Measurements from ENCODE around the gene SH2D1A. TPM values are rescaled to one million over a fixed set of nuclear protein-coding genes. Genes with fewer than 3 reads are reported as not detected.
"Not testable (repeated sequence)": the region's sequence is repeated elsewhere in the genome, so short reads cannot be mapped to it uniquely, and the experiment has no call there.

Gene SH2D1A
- polyA plus RNA-seq, 1 donor, result 0.82 TPM

DNA sequence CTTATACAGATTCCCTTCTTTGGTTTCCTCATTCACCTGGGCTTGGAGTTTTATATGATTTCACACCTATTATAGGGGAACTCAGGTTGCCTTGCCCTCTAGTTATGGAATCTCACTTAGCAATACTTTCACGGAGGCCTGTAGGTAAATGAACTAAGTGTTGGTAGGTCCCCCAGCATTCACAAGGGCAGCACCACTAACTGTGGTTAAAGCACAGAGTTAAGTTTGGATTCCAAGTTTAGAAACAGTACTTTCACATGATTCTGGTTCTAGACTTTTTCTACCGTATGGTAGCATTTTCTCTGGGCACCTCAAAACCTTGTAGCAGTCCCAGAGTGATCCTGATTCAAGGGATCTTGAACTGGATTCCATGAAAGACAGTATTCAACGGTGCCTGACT, 46.4 kb downstream of the SH2D1A start:
- Histone ChIP-seq H3K9me3 (ENCODE audit: control insufficient read depth, low read depth, low read length) (no peaks in the 10 kb centered on the region), H3K4me3 (ENCODE audit: low read length) (no peak overlapping the region)
- WGBS (ENCODE audit: insufficient coverage, low lambda C conversion rate), result no CpG with 5 or more reads among the region's 3 CpGs

DNA sequence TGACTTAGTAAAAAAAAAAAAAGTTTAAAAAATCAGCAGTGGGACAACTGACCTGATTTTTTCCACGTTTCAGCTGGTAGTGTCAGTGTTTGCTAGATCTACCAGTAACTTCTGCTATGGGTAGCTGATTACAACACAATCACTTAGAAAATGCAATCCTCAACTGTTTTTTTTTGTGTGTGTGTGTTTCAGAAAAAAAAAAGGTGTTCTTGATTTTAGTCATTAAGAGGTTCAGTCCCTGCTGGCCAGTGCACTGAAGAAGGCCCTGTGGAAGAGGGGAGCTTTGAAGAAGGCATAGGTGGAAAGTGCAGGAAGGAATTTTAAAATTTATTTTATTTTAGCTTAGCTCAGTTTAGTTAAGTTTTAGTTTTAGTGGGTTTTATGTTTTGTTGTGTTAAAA, 46.9 kb downstream of the SH2D1A start:
- WGBS (ENCODE audit: insufficient coverage, low lambda C conversion rate), result no CpG with 5 or more reads among the region's 1 CpG
- Histone ChIP-seq H3K27me3 (ENCODE audit: control insufficient read depth, insufficient read depth, low read length) (no peaks in the 10 kb centered on the region), H3K36me3 (ENCODE audit: control insufficient read depth, insufficient read depth, low read length) (no peaks in the 10 kb centered on the region), H3K4me1 (ENCODE audit: control insufficient read depth, insufficient read depth, low read length) (no peaks in the 10 kb centered on the region), H3K27ac (ENCODE audit: low read length) (no peak overlapping the region), H3K9me3 (ENCODE audit: control insufficient read depth, low read depth, low read length) (no peaks in the 10 kb centered on the region), H3K4me3 (ENCODE audit: low read length) (no peak overlapping the region)
- no peak for DNase-seq

More for the DNA sequence above, 46.4 kb downstream of the SH2D1A start:
- DNase-seq, result no peak
- Histone ChIP-seq H3K36me3 (ENCODE audit: control insufficient read depth, insufficient read depth, low read length) (no peaks in the 10 kb centered on the region), H3K27ac (ENCODE audit: low read length) (no peak overlapping the region), H3K4me1 (ENCODE audit: control insufficient read depth, insufficient read depth, low read length) (no peaks in the 10 kb centered on the region), H3K27me3 (ENCODE audit: control insufficient read depth, insufficient read depth, low read length) (no peaks in the 10 kb centered on the region)

DNA sequence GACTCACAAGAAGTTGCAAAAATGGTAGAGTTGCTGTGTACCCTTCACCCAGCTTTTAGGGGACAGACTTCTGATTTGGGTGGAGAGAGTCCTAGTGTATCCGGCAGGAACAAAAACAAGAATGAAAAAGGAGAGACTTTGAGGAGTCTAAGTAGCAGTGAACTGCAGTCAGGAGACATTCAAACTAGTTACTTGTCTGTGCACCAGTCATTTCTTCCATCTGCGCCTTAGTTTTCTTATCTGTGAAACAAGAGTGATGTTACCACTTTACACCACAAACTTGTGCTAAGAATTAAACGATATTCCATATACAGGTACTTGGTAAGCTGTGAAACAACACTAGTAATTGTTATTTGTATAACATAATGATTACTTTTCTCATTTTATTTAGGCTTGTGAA, 47.3 kb downstream of the SH2D1A start:
- H3K9me3 ChIP-seq (ENCODE audit: control insufficient read depth, low read depth, low read length), result no peaks in the 10 kb centered on the region
- H3K4me1 ChIP-seq (ENCODE audit: control insufficient read depth, insufficient read depth, low read length), result no peaks in the 10 kb centered on the region
- H3K36me3 ChIP-seq (ENCODE audit: control insufficient read depth, insufficient read depth, low read length), result no peaks in the 10 kb centered on the region
- no peak for DNase-seq
- H3K4me3 ChIP-seq (ENCODE audit: low read length), result no peak overlapping the region
- H3K27ac ChIP-seq (ENCODE audit: low read length), result no peak overlapping the region
- WGBS (ENCODE audit: insufficient coverage, low lambda C conversion rate), result no CpG with 5 or more reads among the region's 3 CpGs
- no peaks in the 10 kb centered on the region for H3K27me3 ChIP-seq (ENCODE audit: control insufficient read depth, insufficient read depth, low read length)

DNA sequence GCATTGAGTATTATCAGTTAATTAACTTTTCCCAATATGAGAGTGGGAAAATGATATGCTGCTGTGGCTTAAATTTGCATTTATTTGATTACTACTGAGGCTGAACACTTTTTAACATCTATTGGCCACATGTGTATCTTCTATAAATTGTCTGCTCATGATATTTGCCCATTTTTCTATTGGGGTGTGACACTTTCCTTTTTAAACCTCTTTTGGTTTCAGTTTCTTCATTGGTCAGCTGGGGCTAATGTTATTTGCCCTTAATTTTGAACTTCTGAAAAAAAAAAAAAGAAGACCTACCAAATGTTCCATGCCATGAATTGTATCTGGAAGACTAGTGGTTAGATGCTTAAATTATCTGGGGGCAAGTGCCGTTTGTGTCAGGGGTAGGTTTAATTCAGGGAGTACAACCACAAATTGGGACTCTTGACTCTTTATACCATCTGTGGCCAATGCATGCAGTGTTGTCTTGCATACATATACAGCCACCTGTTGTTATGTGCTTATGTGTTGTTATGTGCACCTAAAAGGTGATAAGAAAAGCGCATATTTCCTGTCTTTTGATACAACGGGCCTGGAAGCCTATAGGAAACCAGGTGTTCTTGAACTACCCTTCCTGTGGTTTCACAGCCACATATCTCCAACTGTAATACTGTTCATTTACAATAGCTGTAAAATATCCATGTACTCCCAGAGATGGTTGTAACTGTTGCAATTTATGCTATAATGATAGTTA, 49.0 kb downstream of the SH2D1A start:
- WGBS (ENCODE audit: insufficient coverage, low lambda C conversion rate), result no CpG with 5 or more reads among the region's 3 CpGs

DNA sequence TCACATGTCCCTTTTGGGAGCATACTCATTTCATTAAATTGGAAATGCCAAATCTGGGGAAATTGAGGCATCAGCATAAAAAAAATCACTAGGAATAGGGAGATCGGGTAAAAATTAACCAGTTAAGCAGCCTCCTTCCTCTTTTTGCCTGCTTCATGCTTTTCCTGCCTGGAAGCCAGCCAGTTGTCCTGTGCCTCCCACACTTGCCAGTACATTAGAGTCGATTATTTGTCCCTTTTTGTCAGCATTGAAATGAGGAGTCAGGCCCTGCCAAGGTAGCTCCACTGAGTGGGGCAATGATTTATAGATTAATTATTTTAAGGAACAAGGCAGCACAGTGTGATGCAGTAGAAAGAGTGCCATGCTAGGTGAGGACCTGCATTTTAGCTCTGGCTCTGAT, 55.3 kb downstream of the SH2D1A start:
- peaks cover 2% of the 10 kb centered on the region for H3K4me1 ChIP-seq (ENCODE audit: control insufficient read depth, insufficient read depth, low read length)
- H3K4me3 ChIP-seq (ENCODE audit: low read length), result no peak overlapping the region
- DNase-seq, result no peak
- no peaks in the 10 kb centered on the region for H3K36me3 ChIP-seq (ENCODE audit: control insufficient read depth, insufficient read depth, low read length)
- no peak overlapping the region for H3K27ac ChIP-seq (ENCODE audit: low read length)
- no peaks in the 10 kb centered on the region for H3K9me3 ChIP-seq (ENCODE audit: control insufficient read depth, low read depth, low read length)
- no CpG with 5 or more reads among the region's 2 CpGs for WGBS (ENCODE audit: insufficient coverage, low lambda C conversion rate)
- no peaks in the 10 kb centered on the region for H3K27me3 ChIP-seq (ENCODE audit: control insufficient read depth, insufficient read depth, low read length)

More for the DNA sequence above, 49.0 kb downstream of the SH2D1A start:
- Histone ChIP-seq H3K27ac (ENCODE audit: low read length) (no peak overlapping the region), H3K27me3 (ENCODE audit: control insufficient read depth, insufficient read depth, low read length) (no peaks in the 10 kb centered on the region), H3K36me3 (ENCODE audit: control insufficient read depth, insufficient read depth, low read length) (no peaks in the 10 kb centered on the region), H3K9me3 (ENCODE audit: control insufficient read depth, low read depth, low read length) (no peaks in the 10 kb centered on the region), H3K4me1 (ENCODE audit: control insufficient read depth, insufficient read depth, low read length) (no peaks in the 10 kb centered on the region), H3K4me3 (ENCODE audit: low read length) (no peak overlapping the region)
- DNase-seq, result no peak

DNA sequence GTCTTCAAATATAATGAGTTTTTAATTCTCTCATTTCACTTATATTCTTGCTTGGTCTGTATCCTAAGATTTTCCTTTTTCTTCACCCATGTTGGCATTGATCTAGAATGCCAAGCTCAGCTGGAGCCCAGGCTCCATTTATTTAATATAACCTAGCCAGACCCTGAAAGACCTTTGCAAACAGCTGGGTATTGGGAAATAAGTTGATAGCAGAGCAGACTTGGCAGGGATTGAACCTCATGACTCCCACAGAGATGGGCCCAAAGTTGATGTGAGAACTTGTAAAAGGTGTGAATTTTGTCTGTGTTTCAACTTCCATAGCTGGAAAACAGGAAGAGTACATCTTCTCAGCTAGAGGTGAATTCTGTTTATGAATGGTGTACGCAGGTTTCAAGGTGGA, 59.5 kb downstream of the SH2D1A start:
- no peak for DNase-seq
- no CpG with 5 or more reads among the region's 1 CpG for WGBS (ENCODE audit: insufficient coverage, low lambda C conversion rate)
- H3K27ac ChIP-seq (ENCODE audit: low read length), result no peak overlapping the region

DNA sequence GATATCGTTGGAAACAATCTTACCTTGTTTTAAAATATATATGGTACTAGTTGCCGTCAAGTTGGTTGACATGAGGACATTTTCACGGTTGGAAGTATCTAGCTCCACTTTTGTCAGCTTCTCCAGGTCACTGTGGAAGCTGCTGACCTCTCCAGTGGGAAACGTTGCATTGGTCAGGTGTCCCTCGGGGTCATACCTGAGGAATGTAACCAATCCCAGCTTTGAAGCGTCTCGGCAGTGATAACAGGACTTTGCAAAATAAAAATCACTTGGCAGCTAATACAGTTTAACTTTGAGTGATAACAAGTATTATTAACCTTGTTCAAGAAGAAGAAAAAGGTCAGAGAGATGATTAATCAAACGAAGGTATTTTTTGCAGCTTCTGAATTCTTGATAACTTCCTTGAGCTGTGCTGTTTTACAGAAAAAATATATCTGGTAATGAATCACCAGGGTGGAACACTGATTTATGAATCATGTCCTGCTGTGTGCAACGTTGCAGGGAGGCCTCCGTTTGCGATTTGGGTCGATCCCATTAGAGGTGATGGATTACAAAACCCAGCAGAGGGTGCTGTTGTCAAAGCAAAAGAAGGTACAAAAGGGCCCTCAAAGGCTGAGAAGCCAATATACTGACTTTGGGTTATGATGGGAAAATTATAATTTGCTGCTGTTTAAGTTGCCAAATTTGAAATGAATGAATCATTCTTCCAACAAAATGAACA, 60.1 kb downstream of the SH2D1A start:
- Histone ChIP-seq H3K36me3 (ENCODE audit: control insufficient read depth, insufficient read depth, low read length) (no peaks in the 10 kb centered on the region), H3K4me3 (ENCODE audit: low read length) (no peak overlapping the region), H3K9me3 (ENCODE audit: control insufficient read depth, low read depth, low read length) (no peaks in the 10 kb centered on the region), H3K27me3 (ENCODE audit: control insufficient read depth, insufficient read depth, low read length) (no peaks in the 10 kb centered on the region), H3K4me1 (ENCODE audit: control insufficient read depth, insufficient read depth, low read length) (peaks cover 2% of the 10 kb centered on the region), H3K27ac (ENCODE audit: low read length) (no peak overlapping the region)
- peak; percentile 45 to 47 for DNase-seq
- WGBS (ENCODE audit: insufficient coverage, low lambda C conversion rate), result no CpG with 5 or more reads among the region's 12 CpGs

More for the DNA sequence above, 59.5 kb downstream of the SH2D1A start:
- no peaks in the 10 kb centered on the region for H3K36me3 ChIP-seq (ENCODE audit: control insufficient read depth, insufficient read depth, low read length)
- H3K9me3 ChIP-seq (ENCODE audit: control insufficient read depth, low read depth, low read length), result no peaks in the 10 kb centered on the region
- no peaks in the 10 kb centered on the region for H3K27me3 ChIP-seq (ENCODE audit: control insufficient read depth, insufficient read depth, low read length)
- no peak overlapping the region for H3K4me3 ChIP-seq (ENCODE audit: low read length)
- peaks cover 2% of the 10 kb centered on the region for H3K4me1 ChIP-seq (ENCODE audit: control insufficient read depth, insufficient read depth, low read length)

DNA sequence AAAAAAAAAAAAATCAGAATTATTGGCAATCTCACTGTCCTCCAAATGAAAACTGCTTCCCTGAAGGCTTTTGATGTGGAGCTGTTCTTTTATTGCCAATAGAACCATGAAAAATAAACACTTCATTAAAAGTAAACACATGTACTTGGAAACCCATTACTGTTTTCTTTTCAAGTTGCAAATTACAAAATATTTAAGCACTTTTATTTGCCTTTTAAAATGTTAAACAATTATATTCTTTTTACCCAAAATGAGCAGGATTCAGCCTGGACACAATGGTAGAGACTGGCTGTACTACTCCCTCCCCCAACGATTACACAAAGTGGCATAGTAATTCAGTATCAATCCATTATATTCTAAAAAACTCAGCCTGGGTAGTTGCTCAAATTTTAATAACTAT, 60.9 kb downstream of the SH2D1A start:
- Histone ChIP-seq H3K36me3 (ENCODE audit: control insufficient read depth, insufficient read depth, low read length) (no peaks in the 10 kb centered on the region), H3K4me3 (ENCODE audit: low read length) (no peak overlapping the region), H3K27ac (ENCODE audit: low read length) (no peak overlapping the region), H3K27me3 (ENCODE audit: control insufficient read depth, insufficient read depth, low read length) (no peaks in the 10 kb centered on the region), H3K4me1 (ENCODE audit: control insufficient read depth, insufficient read depth, low read length) (peaks cover 2% of the 10 kb centered on the region), H3K9me3 (ENCODE audit: control insufficient read depth, low read depth, low read length) (no peaks in the 10 kb centered on the region)
- DNase-seq, result no peak
- WGBS (ENCODE audit: insufficient coverage, low lambda C conversion rate), result no CpG with 5 or more reads among the region's 1 CpG

DNA sequence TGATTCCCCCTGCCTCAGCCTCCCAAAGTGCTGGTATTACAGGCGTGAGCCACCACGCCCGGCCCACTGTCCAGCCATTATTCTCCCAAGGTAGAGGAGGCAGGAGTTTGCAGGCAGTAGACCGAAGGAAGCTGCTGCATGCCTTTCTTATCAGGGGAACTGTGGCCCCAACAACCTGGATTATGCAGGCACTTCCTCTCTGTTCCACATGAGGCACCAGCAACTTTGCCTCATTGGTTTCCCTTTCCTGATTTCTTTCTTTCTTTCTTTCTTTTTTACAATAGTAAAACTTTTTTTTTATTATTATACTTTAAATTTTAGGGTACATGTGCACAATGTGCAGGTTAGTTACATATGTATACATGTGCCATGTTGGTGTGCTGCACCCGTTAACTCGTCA, 62.0 kb downstream of the SH2D1A start:
- H3K27me3 ChIP-seq (ENCODE audit: control insufficient read depth, insufficient read depth, low read length); H3K36me3 ChIP-seq (ENCODE audit: control insufficient read depth, insufficient read depth, low read length); H3K4me1 ChIP-seq (ENCODE audit: control insufficient read depth, insufficient read depth, low read length); H3K4me3 ChIP-seq (ENCODE audit: low read length); H3K9me3 ChIP-seq (ENCODE audit: control insufficient read depth, low read depth, low read length); H3K27ac ChIP-seq (ENCODE audit: low read length); DNase-seq: not testable (repeated sequence)
- no CpG with 5 or more reads among the region's 6 CpGs for WGBS (ENCODE audit: insufficient coverage, low lambda C conversion rate)

DNA sequence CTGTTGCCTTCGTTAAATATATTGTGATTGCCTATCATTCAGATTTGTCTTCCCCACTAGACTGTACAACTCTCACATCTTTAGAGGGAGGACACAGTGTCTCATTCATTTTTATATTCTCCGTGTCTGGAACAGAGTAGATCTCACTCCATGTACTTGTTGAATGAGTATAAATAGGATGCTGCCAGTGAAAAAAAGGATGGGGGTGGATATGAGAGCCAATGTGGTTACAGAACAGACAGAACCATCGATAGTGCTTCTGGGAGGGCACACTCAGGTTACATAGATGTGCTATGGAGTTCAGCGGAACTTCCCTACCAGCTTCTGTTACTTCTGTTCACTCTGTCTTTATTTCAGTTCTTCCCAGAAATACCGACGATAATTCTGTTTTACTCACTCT, 66.9 kb downstream of the SH2D1A start:
- no peak for DNase-seq
- peaks cover 3% of the 10 kb centered on the region for H3K4me1 ChIP-seq (ENCODE audit: control insufficient read depth, insufficient read depth, low read length)

More for the DNA sequence above, 66.9 kb downstream of the SH2D1A start:
- H3K36me3 ChIP-seq (ENCODE audit: control insufficient read depth, insufficient read depth, low read length), result no peaks in the 10 kb centered on the region
- no peaks in the 10 kb centered on the region for H3K27me3 ChIP-seq (ENCODE audit: control insufficient read depth, insufficient read depth, low read length)
- WGBS (ENCODE audit: insufficient coverage, low lambda C conversion rate), result no CpG with 5 or more reads among the region's 6 CpGs
- H3K4me3 ChIP-seq (ENCODE audit: low read length), result no peak overlapping the region
- no peak overlapping the region for H3K27ac ChIP-seq (ENCODE audit: low read length)
- no peaks in the 10 kb centered on the region for H3K9me3 ChIP-seq (ENCODE audit: control insufficient read depth, low read depth, low read length)
